DOHH2 (cell line): ENCODE measurements around the gene DOLK.

ENCODE experiments used
- H3F3A ChIP-seq: fragments of 200-600 bp; sonication (generic), shearing (Covaris generic); 2 replicates; pipeline ENCODE4 v1.6.0; 2016; ENCODE audit warnings: antibody characterized with exemption, mild to moderate bottlenecking; ENCODE audit not compliant: control insufficient read depth, insufficient read depth
- H3K27ac ChIP-seq: fragments of 200-600 bp; sonication (generic); 2 replicates; pipeline ENCODE4 v1.5.1; 2014; ENCODE audit warnings: low read depth, mild to moderate bottlenecking, low read length, moderate library complexity
- H3K27me3 ChIP-seq: fragments of 200-600 bp; sonication (generic); 2 replicates; pipeline ENCODE4 v1.6.1; 2014; ENCODE audit warnings: mild to moderate bottlenecking, low read length, mixed read lengths; ENCODE audit not compliant: control insufficient read depth
- H3K36me3 ChIP-seq: fragments of 200-600 bp; sonication (generic); 2 replicates; pipeline ENCODE4 v1.6.1; 2014; ENCODE audit warnings: mild to moderate bottlenecking, low read length, moderate library complexity, mixed read lengths; ENCODE audit not compliant: control insufficient read depth
- H3K4me1 ChIP-seq: fragments of 200-600 bp; sonication (generic); 2 replicates; pipeline ENCODE4 v1.6.1; 2014; ENCODE audit warnings: mild to moderate bottlenecking, low read length, mixed read lengths; ENCODE audit not compliant: control insufficient read depth
- H3K4me2 ChIP-seq: fragments of 200-600 bp; sonication (generic); 2 replicates; pipeline ENCODE4 v1.6.0; 2014; ENCODE audit warnings: mild to moderate bottlenecking, low read length, moderate library complexity
- H3K4me3 ChIP-seq: fragments of 200-600 bp; sonication (generic); 2 replicates; pipeline ENCODE4 v1.5.1; 2014; ENCODE audit warnings: mild to moderate bottlenecking, low read length, mixed read lengths
- H3K79me2 ChIP-seq: fragments of 200-600 bp; sonication (generic); 2 replicates; pipeline ENCODE4 v1.6.1; 2014; ENCODE audit warnings: mild to moderate bottlenecking, low read length, mixed read lengths; ENCODE audit not compliant: control insufficient read depth
- H3K9me2 ChIP-seq: fragments of 200-600 bp; sonication (generic); replicated peaks from 2 replicates; pipeline ENCODE4 v1.6.1; 2014; ENCODE audit warnings: mild to moderate bottlenecking, low read length, mixed read lengths; ENCODE audit not compliant: control insufficient read depth
- H3K9me3 ChIP-seq: fragments of 200-600 bp; sonication (generic); 2 replicates; pipeline ENCODE4 v1.6.1; 2014; ENCODE audit warnings: antibody characterized with exemption, low read length, mixed read lengths; ENCODE audit not compliant: control insufficient read depth, insufficient read depth
- H4K20me1 ChIP-seq: fragments of 200-600 bp; sonication (generic); 2 replicates; pipeline ENCODE4 v1.6.0; 2014; ENCODE audit warnings: low read depth, mild to moderate bottlenecking, antibody characterized with exemption, low read length, moderate library complexity; ENCODE audit not compliant: control insufficient read depth, insufficient read depth
- EZH2phosphoT487 ChIP-seq: fragments of 200-600 bp; sonication (generic); IDR thresholded peaks from 2 replicates; pipeline ENCODE4 v1.6.1; 2017; ENCODE audit warnings: borderline replicate concordance, mild to moderate bottlenecking, antibody characterized with exemption, low read length, moderate library complexity, mixed read lengths
- TF ChIP-seq, protein P1 (sequence below): fragments of 200-600 bp; sonication (generic); IDR thresholded peaks from one replicate; pipeline ENCODE4 v1.5.1; 2014; ENCODE audit warnings: antibody characterized with exemption, mild to moderate bottlenecking, low read depth, low read length; ENCODE audit not compliant: poor library complexity, severe bottlenecking

DOLK gene

GRCh38 chr9:128912270-128912853, 35.0 kb downstream of the DOLK start:
- Histone ChIP-seq H3K36me3 (peaks cover 33% of the 10 kb centered on the region), H3K4me2 (no peak overlapping the region), H3F3A (0 out of 2 replicates have a peak, but pooled peaks cover 2% of the 10 kb centered on the region), H3K4me1 (no peaks in the 10 kb centered on the region), H3K9me3 (no peaks in the 10 kb centered on the region), H3K4me3 (no peak overlapping the region), H3K9me2 (no peaks in the 10 kb centered on the region), H4K20me1 (no peaks in the 10 kb centered on the region), H3K27ac (no peak overlapping the region), H3K27me3 (no peaks in the 10 kb centered on the region), H3K79me2 (peaks cover 12% of the 10 kb centered on the region; the same call in 1 of the 2 replicates)
- TF ChIP-seq, protein P1, sequence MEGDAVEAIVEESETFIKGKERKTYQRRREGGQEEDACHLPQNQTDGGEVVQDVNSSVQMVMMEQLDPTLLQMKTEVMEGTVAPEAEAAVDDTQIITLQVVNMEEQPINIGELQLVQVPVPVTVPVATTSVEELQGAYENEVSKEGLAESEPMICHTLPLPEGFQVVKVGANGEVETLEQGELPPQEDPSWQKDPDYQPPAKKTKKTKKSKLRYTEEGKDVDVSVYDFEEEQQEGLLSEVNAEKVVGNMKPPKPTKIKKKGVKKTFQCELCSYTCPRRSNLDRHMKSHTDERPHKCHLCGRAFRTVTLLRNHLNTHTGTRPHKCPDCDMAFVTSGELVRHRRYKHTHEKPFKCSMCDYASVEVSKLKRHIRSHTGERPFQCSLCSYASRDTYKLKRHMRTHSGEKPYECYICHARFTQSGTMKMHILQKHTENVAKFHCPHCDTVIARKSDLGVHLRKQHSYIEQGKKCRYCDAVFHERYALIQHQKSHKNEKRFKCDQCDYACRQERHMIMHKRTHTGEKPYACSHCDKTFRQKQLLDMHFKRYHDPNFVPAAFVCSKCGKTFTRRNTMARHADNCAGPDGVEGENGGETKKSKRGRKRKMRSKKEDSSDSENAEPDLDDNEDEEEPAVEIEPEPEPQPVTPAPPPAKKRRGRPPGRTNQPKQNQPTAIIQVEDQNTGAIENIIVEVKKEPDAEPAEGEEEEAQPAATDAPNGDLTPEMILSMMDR, result no peak
- TF ChIP-seq EZH2phosphoT487, result no peak

GRCh38 chr9:128911529-128912035, 35.8 kb downstream of the DOLK start:
- H3K9me2 ChIP-seq, result no peaks in the 10 kb centered on the region
- H3K36me3 ChIP-seq, result peaks cover 35% of the 10 kb centered on the region
- H3K4me1 ChIP-seq, result no peaks in the 10 kb centered on the region
- no peaks in the 10 kb centered on the region for H3K9me3 ChIP-seq
- no peaks in the 10 kb centered on the region for H4K20me1 ChIP-seq
- TF ChIP-seq, protein P1, result no peak
- TF ChIP-seq EZH2phosphoT487, result no peak
- H3K79me2 ChIP-seq, result peaks cover 12% of the 10 kb centered on the region; the same call in 1 of the 2 replicates
- H3K27me3 ChIP-seq, result no peaks in the 10 kb centered on the region
- H3K4me3 ChIP-seq, result no peak overlapping the region
- no peak overlapping the region for H3K27ac ChIP-seq
- H3F3A ChIP-seq, result no peaks in the 10 kb centered on the region
- H3K4me2 ChIP-seq, result no peak overlapping the region

DNA sequence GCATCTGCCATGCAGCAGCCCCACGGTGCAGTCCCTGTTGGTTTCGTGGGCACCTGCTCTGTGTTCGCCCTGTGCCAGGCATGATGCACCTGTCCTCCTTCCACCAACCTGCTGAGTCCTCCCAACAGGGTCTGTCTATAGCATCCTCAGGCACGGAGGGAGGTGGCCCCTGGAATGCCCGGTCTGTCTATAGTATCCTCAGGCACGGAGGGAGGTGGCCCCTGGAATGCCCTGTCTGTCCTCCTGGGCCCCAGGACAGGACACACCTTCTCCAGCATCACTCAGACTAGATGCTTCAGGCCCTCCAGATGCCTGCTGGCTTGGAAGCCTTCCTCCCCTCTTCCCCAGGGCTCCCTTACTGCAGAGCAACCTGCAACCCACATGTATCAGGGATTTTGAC, 36.5 kb downstream of the DOLK start:
- Histone ChIP-seq H3K4me2 (no peak overlapping the region), H3K9me2 (no peaks in the 10 kb centered on the region), H3K36me3 (peaks cover 30% of the 10 kb centered on the region), H3K4me1 (no peaks in the 10 kb centered on the region), H3K79me2 (peaks cover 12% of the 10 kb centered on the region; the same call in 1 of the 2 replicates), H3K27me3 (no peaks in the 10 kb centered on the region), H3K4me3 (no peak overlapping the region), H4K20me1 (no peaks in the 10 kb centered on the region), H3F3A (no peaks in the 10 kb centered on the region), H3K9me3 (no peaks in the 10 kb centered on the region), H3K27ac (no peak overlapping the region)
- TF ChIP-seq EZH2phosphoT487, result no peak
- TF ChIP-seq, protein P1, result no peak
